PC-3 (cell line): ENCODE results near the gene SIM2. TPM values are rescaled to one million over a fixed set of nuclear protein-coding genes. Genes with fewer than 3 reads are reported as not detected.

ENCODE experiments used
- ATAC-seq: fragments of 200-7000 bp; cut with Tn5 transposase; 2 replicates; pipeline ENCODE4 v1.9.1; 2020; ENCODE audit warnings: mild to moderate bottlenecking, moderate library complexity
- BruUV-seq: library from RNA; stranded (reverse); fragments of 400-500 nt; replicated peaks from 2 replicates; lab custom pipeline; 2021; lab: Mats Ljungman, UMichigan
- CTCF ChIA-PET: fragments of 300-600 bp; sonication (Branson Sonifier 250); formaldehyde crosslinking; loops from one replicate; lab custom pipeline; 2022; ENCODE audit warnings: antibody characterized with exemption; lab: Charles Lee
- POLR2A ChIA-PET: fragments of 300-600 bp; sonication (Branson Sonifier 250); formaldehyde crosslinking; loops from one replicate; lab custom pipeline; 2022; ENCODE audit warnings: antibody characterized with exemption; ENCODE audit not compliant: unreplicated experiment; lab: Charles Lee
- DNase-seq: peaks from one replicate; pipeline ENCODE4 v3.0.0-alpha.2; 2015
- H2AFZ ChIP-seq: fragments of 300-600 bp; sonication (generic); 2 replicates; pipeline ENCODE4 v1.6.0; 2016; ENCODE audit warnings: antibody characterized with exemption, low read length
- H3F3A ChIP-seq: fragments of 300-600 bp; sonication (generic); one replicate; pipeline ENCODE4 v1.6.0; 2017; ENCODE audit warnings: antibody characterized with exemption, low read length, control low read depth, mild to moderate bottlenecking; ENCODE audit not compliant: unreplicated experiment
- H3K27ac ChIP-seq: fragments of 300-600 bp; sonication (generic); 2 replicates; pipeline ENCODE4 v1.5.1; 2016; ENCODE audit warnings: mild to moderate bottlenecking, low read length
- H3K27me3 ChIP-seq: fragments of 300-600 bp; sonication (generic); 2 replicates; pipeline ENCODE4 v1.6.1; 2016; ENCODE audit warnings: low read length, mixed read lengths
- H3K36me3 ChIP-seq: fragments of 300-600 bp; sonication (generic); 2 replicates; pipeline ENCODE4 v1.6.1; 2016; ENCODE audit warnings: low read depth, mixed run types, low read length, mixed read lengths
- H3K4me1 ChIP-seq: fragments of 300-600 bp; sonication (generic); 2 replicates; pipeline ENCODE4 v1.5.1; 2016; ENCODE audit warnings: low read length; ENCODE audit not compliant: insufficient read depth
- H3K4me2 ChIP-seq: fragments of 300-600 bp; sonication (generic); 2 replicates; pipeline ENCODE4 v1.6.0; 2016; ENCODE audit warnings: low read length
- H3K4me3 ChIP-seq: fragments of 300-600 bp; sonication (generic); 2 replicates; pipeline ENCODE4 v1.5.1; 2016; ENCODE audit warnings: mild to moderate bottlenecking, low read length, mixed read lengths
- H3K79me2 ChIP-seq: fragments of 300-600 bp; sonication (generic); 2 replicates; pipeline ENCODE4 v1.6.1; 2017; ENCODE audit warnings: low read length, mixed read lengths
- H3K9ac ChIP-seq: fragments of 300-600 bp; sonication (generic); 2 replicates; pipeline ENCODE4 v1.6.0; 2016; ENCODE audit warnings: mild to moderate bottlenecking, low read length
- H3K9me2 ChIP-seq: fragments of 300-600 bp; sonication (generic); replicated peaks from 2 replicates; pipeline ENCODE4 v1.6.1; 2016; ENCODE audit warnings: mixed run types, low read length, mixed read lengths
- H3K9me3 ChIP-seq: fragments of 300-600 bp; sonication (generic); 2 replicates; pipeline ENCODE4 v1.6.1; 2016; ENCODE audit warnings: low read length, mixed read lengths
- H4K20me1 ChIP-seq: fragments of 300-600 bp; sonication (generic); 2 replicates; pipeline ENCODE4 v1.6.1; 2016; ENCODE audit warnings: low read length, mixed read lengths
- EZH2 ChIP-seq: fragments of 300-600 bp; sonication (generic); IDR thresholded peaks from one replicate; pipeline ENCODE4 v1.6.1; 2017; ENCODE audit warnings: antibody characterized with exemption, mild to moderate bottlenecking, low read length; ENCODE audit not compliant: unreplicated experiment
- EZH2phosphoT487 ChIP-seq: fragments of 300-600 bp; sonication (generic); IDR thresholded peaks from 2 replicates; pipeline ENCODE4 v1.6.1; 2018; ENCODE audit warnings: mild to moderate bottlenecking, antibody characterized with exemption, low read length, borderline replicate concordance
- intact Hi-C: fragments of 100-400 bp; cut with micrococcal nuclease; formaldehyde crosslinking; loops from 2 replicates; pipeline ENCODE4 v1.9.0; 2023
- total RNA-seq: library from RNA; depleted of rRNA; stranded (reverse); fragments of >200 nt; gene quantifications from 2 replicates; pipeline ENCODE4 v1.2.3, GENCODE V29; 2014
- TF ChIP-seq, protein P1 (sequence below): fragments of 300-600 bp; sonication (generic); conservative IDR thresholded peaks from 2 replicates; pipeline ENCODE4 v1.5.1; 2017; ENCODE audit warnings: antibody characterized with exemption, low read depth, mild to moderate bottlenecking, low read length

SIM2 gene
- total RNA-seq, 1 experiment from 2014 or later, result 71.2 TPM

DNA sequence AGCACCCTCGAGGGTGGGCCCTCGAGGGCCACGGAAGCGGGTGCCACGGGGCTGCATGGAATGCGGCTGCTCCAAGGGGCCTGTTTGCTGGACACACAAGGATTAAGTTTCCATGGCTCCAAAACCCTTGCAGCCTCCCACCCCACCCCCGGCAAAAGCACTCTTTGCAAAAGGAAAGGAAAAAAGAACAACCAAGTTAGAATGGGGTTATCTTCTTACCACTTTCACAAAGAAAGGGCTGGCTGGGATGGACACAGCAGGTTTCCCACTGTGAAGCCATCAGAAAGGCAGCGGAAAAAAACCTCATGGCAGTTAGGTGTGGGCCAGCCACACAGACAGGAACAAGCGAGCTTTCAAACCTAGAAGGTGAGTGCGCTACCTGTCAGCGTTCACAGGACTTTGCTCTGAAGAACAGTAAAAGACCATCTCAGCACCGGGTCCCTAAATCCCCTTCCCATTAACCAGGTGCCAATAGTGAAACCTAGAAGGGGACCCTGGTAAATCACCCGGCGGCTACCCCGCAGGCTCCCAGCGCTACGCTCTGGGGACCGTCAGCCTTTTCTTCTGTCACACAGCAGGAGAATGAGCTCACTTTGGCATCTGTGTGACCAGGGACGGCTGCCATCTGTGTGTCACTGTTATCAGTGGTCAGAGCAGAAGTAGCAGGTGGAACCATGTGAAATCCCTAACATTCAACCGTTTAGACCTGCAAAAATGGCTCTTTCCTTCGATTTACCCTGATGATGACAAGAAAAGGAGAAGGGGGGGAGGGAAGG, 93.0 kb downstream of the SIM2 start:
- no peaks in the 10 kb centered on the region for H3K79me2 ChIP-seq
- H3K4me3 ChIP-seq, result no peak overlapping the region
- POLR2A ChIA-PET, result no interaction called here
- no peak overlapping the region for H3K4me2 ChIP-seq
- ATAC-seq, result no peak
- no peaks in the 10 kb centered on the region for H4K20me1 ChIP-seq
- H3K36me3 ChIP-seq, result peaks cover 7% of the 10 kb centered on the region; the same call in 1 of the 2 replicates
- no peak overlapping the region for H3K9ac ChIP-seq
- peaks cover 22% of the 10 kb centered on the region for H3K4me1 ChIP-seq
- intact Hi-C loops, result no loop called here
- H2AFZ ChIP-seq, result no peak overlapping the region
- no peaks in the 10 kb centered on the region for H3F3A ChIP-seq
- no TSS peak for BruUV-seq
- H3K9me2 ChIP-seq, result no peaks in the 10 kb centered on the region
- CTCF ChIA-PET, result interaction anchor here (0.6 kb wide), 1 partner anchor 35 kb away, joined by 3 read pairs; no protein-coding TSS in a partner anchor
- 0 out of 2 replicates have a peak, but pooled peaks cover 8% of the 10 kb centered on the region for H3K9me3 ChIP-seq
- TF ChIP-seq EZH2phosphoT487 (no peak), EZH2 (no peak)
- TF ChIP-seq, protein P1, sequence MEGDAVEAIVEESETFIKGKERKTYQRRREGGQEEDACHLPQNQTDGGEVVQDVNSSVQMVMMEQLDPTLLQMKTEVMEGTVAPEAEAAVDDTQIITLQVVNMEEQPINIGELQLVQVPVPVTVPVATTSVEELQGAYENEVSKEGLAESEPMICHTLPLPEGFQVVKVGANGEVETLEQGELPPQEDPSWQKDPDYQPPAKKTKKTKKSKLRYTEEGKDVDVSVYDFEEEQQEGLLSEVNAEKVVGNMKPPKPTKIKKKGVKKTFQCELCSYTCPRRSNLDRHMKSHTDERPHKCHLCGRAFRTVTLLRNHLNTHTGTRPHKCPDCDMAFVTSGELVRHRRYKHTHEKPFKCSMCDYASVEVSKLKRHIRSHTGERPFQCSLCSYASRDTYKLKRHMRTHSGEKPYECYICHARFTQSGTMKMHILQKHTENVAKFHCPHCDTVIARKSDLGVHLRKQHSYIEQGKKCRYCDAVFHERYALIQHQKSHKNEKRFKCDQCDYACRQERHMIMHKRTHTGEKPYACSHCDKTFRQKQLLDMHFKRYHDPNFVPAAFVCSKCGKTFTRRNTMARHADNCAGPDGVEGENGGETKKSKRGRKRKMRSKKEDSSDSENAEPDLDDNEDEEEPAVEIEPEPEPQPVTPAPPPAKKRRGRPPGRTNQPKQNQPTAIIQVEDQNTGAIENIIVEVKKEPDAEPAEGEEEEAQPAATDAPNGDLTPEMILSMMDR, result no peak
- no peak for DNase-seq
- no peaks in the 10 kb centered on the region for H3K27me3 ChIP-seq
- H3K27ac ChIP-seq, result no peak overlapping the region

DNA sequence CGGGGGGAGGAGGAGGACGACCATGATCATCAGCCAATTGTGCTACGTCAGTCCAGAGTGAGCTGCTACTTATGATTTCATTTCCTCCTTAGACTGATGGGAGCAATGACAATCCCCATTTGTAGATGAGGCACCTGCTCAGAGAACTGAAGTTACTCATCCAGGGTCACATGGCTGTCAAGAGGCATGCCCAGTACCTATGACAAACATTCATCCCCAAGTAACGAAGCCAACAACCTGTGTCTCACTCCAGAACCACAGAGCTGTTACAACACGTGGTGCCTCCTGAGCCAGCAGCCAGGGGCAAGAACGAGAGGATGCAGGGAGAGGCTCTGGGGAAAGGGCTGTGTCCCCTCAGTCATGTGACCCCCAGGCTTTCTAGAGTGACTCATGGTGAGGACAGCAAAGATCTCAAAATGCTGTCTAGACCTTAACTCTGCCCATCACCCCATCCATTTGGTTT, 93.6 kb downstream of the SIM2 start:
- Histone ChIP-seq H3K4me1 (peaks cover 20% of the 10 kb centered on the region), H3K9me2 (no peaks in the 10 kb centered on the region), H3K4me3 (no peak overlapping the region), H3K4me2 (no peak overlapping the region), H4K20me1 (no peaks in the 10 kb centered on the region), H3F3A (no peaks in the 10 kb centered on the region), H3K36me3 (peaks cover 7% of the 10 kb centered on the region; the same call in 1 of the 2 replicates), H3K27me3 (no peaks in the 10 kb centered on the region), H3K27ac (no peak overlapping the region), H3K79me2 (no peaks in the 10 kb centered on the region), H2AFZ (no peak overlapping the region), H3K9ac (no peak overlapping the region), H3K9me3 (0 out of 2 replicates have a peak, but pooled peaks cover 8% of the 10 kb centered on the region)
- DNase-seq, result peak; percentile 77
- intact Hi-C loops, result no loop called here
- TF ChIP-seq EZH2phosphoT487 (no peak), EZH2 (no peak)
- TF ChIP-seq, protein P1, result no peak
- no TSS peak for BruUV-seq
- CTCF ChIA-PET, result interaction anchor here (0.6 kb wide), 1 partner anchor 36 kb away, joined by 3 read pairs; no protein-coding TSS in a partner anchor
- POLR2A ChIA-PET, result no interaction called here
- peak; percentile 27 for ATAC-seq
